Ectodermal cell (in vitro differentiated cells): ENCODE results near the gene VARS1.

ENCODE experiments used
- H3K27ac ChIP-seq: 2 replicates; pipeline ENCODE4 v1.7.0; 2013; ENCODE audit warnings: mild to moderate bottlenecking, low read depth, low read length; ENCODE audit not compliant: insufficient read depth, poor library complexity, severe bottlenecking
- H3K27me3 ChIP-seq: 2 replicates; pipeline ENCODE4 v1.7.0; 2013; ENCODE audit warnings: mild to moderate bottlenecking, low read length; ENCODE audit not compliant: insufficient read depth, control insufficient read depth, poor library complexity, severe bottlenecking
- H3K36me3 ChIP-seq: one replicate; pipeline ENCODE4 v1.7.0; 2013; ENCODE audit warnings: low read length; ENCODE audit not compliant: control insufficient read depth, insufficient read depth
- H3K4me1 ChIP-seq: one replicate; pipeline ENCODE4 v1.7.0; 2013; ENCODE audit warnings: low read length; ENCODE audit not compliant: control insufficient read depth, insufficient read depth
- H3K4me3 ChIP-seq: 2 replicates; pipeline ENCODE4 v1.7.0; 2013; ENCODE audit warnings: low read depth, low read length, control low read depth; ENCODE audit not compliant: insufficient read depth
- H3K9me3 ChIP-seq: 2 replicates; pipeline ENCODE4 v1.7.0; 2013; ENCODE audit warnings: mild to moderate bottlenecking, low read length, moderate library complexity; ENCODE audit not compliant: control insufficient read depth
- WGBS, 2 experiments: methylation state at CpG; one replicate each; pipeline ENCODE4 v1.1.7; 2013; ENCODE audit warnings: missing lambda C conversion rate in 2 of 2; 5-methylcytosine and 5-hydroxymethylcytosine counted together

VARS1 gene

GRCh38 chr6:31780507-31781243, 14.9 kb downstream of the VARS1 start:
- Histone ChIP-seq H3K4me3 (no peak overlapping the region), H3K9me3 (no peaks in the 10 kb centered on the region), H3K36me3 (peaks cover 28% of the 10 kb centered on the region), H3K4me1 (peaks cover 6% of the 10 kb centered on the region), H3K27me3 (no peaks in the 10 kb centered on the region), H3K27ac (no peak overlapping the region)
- 95 to 96% methylated on average over 20 of the region's 20 CpGs for WGBS, 2 experiments

GRCh38 chr6:31779908-31780307, 15.6 kb downstream of the VARS1 start:
- H3K36me3 ChIP-seq, result peaks cover 28% of the 10 kb centered on the region
- H3K4me1 ChIP-seq, result peaks cover 6% of the 10 kb centered on the region
- H3K27ac ChIP-seq, result no peak overlapping the region
- H3K27me3 ChIP-seq, result no peaks in the 10 kb centered on the region
- 96 to 97% methylated on average over 10 of the region's 10 CpGs for WGBS, 2 experiments
- H3K4me3 ChIP-seq, result no peak overlapping the region
- H3K9me3 ChIP-seq, result no peaks in the 10 kb centered on the region

GRCh38 chr6:31778999-31779885, 16.3 kb downstream of the VARS1 start:
- H3K9me3 ChIP-seq, result no peaks in the 10 kb centered on the region
- no peaks in the 10 kb centered on the region for H3K27me3 ChIP-seq
- no peak overlapping the region for H3K27ac ChIP-seq
- H3K4me1 ChIP-seq, result peaks cover 6% of the 10 kb centered on the region
- WGBS, 2 experiments, result 96% methylated on average over 43 of the region's 43 CpGs
- H3K4me3 ChIP-seq, result no peak overlapping the region
- peaks cover 28% of the 10 kb centered on the region for H3K36me3 ChIP-seq

GRCh38 chr6:31778193-31778592, 17.4 kb downstream of the VARS1 start:
- Histone ChIP-seq H3K27me3 (no peaks in the 10 kb centered on the region), H3K4me1 (peaks cover 6% of the 10 kb centered on the region), H3K9me3 (no peaks in the 10 kb centered on the region), H3K36me3 (peaks cover 28% of the 10 kb centered on the region), H3K27ac (no peak overlapping the region), H3K4me3 (no peak overlapping the region)
- WGBS, 2 experiments, result 93 to 97% methylated on average over 5 of the region's 5 CpGs

- Histone ChIP-seq H3K9me3 (no peaks in the 10 kb centered on the region), H3K27ac (no peak overlapping the region), H3K4me1 (peaks cover 6% of the 10 kb centered on the region), H3K4me3 (no peak overlapping the region), H3K36me3 (peaks cover 26% of the 10 kb centered on the region), H3K27me3 (no peaks in the 10 kb centered on the region)
- WGBS, 2 experiments, result 89 to 94% methylated on average over 5 of the region's 5 CpGs
These were observed 17.9 kb downstream of the VARS1 start for GRCh38 chr6:31777667-31778050.

GRCh38 chr6:31776989-31777666, 18.4 kb downstream of the VARS1 start, which contains the start of gene VWA7:
Gene VWA7, minus strand, starts transcription at chr6:31777328. Its CDS starts 549 bp downstream, at chr6:31776779.
- H3K27ac ChIP-seq, result peak within 1 kb of the TSS; percentile 23
- H3K27me3 ChIP-seq, result no peaks in the 10 kb centered on the region
- 64 to 68% methylated on average over 15 of the region's 15 CpGs for WGBS, 2 experiments
- H3K9me3 ChIP-seq, result no peaks in the 10 kb centered on the region
- H3K4me1 ChIP-seq, result peaks cover 6% of the 10 kb centered on the region
- no peak within 1 kb of the TSS for H3K4me3 ChIP-seq
- H3K36me3 ChIP-seq, result peaks cover 23% of the 10 kb centered on the region

GRCh38 chr6:31776485-31776988, 19.0 kb downstream of the VARS1 start:
- H3K27me3 ChIP-seq, result no peaks in the 10 kb centered on the region
- H3K4me3 ChIP-seq, result no peak overlapping the region
- WGBS, 2 experiments, result 74 to 79% methylated on average over 14 of the region's 14 CpGs
- H3K27ac ChIP-seq, result peak overlapping the region; percentile 23
- peaks cover 6% of the 10 kb centered on the region for H3K4me1 ChIP-seq
- H3K9me3 ChIP-seq, result no peaks in the 10 kb centered on the region
- peaks cover 23% of the 10 kb centered on the region for H3K36me3 ChIP-seq

- Histone ChIP-seq H3K9me3 (no peaks in the 10 kb centered on the region), H3K27me3 (no peaks in the 10 kb centered on the region), H3K27ac (peak overlapping the region; percentile 33), H3K4me3 (no peak overlapping the region), H3K36me3 (peaks cover 23% of the 10 kb centered on the region), H3K4me1 (peaks cover 6% of the 10 kb centered on the region)
- 93 to 94% methylated on average over 32 of the region's 32 CpGs for WGBS, 2 experiments
These were observed 19.7 kb downstream of the VARS1 start for GRCh38 chr6:31775633-31776484.

GRCh38 chr6:31775184-31775583, 20.4 kb downstream of the VARS1 start:
- peaks cover 18% of the 10 kb centered on the region for H3K36me3 ChIP-seq
- H3K27me3 ChIP-seq, result no peaks in the 10 kb centered on the region
- H3K27ac ChIP-seq, result peak overlapping the region; percentile 33
- 85 to 91% methylated on average over 4 of the region's 4 CpGs for whole genome bisulfite sequencing, 2 experiments
- H3K9me3 ChIP-seq, result no peaks in the 10 kb centered on the region
- H3K4me1 ChIP-seq, result peaks cover 6% of the 10 kb centered on the region
- no peak overlapping the region for H3K4me3 ChIP-seq
